CD4-positive, alpha-beta T cell treated with Interleukin-12 subunit alpha and Interleukin-12 subunit beta, for 1 hour (primary cell): ENCODE results near the gene PTGFR.

Experiments used
- DNase-seq: peaks from one replicate; pipeline ENCODE4 v3.0.0-alpha.2; 2020

PTGFR gene

GRCh38 chr1:78490861-78491450, at the start of gene PTGFR:
TSS of gene PTGFR (plus strand) at chr1:78490974. CDS start at chr1:78492744, 1,770 bp downstream.
- DNase-seq: no peak

- no peak for DNase-seq
These were observed 48.9 kb upstream of the PTGFR start for GRCh38 chr1:78441921-78442320.

GRCh38 chr1:78447086-78447485, 43.7 kb upstream of the PTGFR start:
- DNase-seq: no peak

DNA sequence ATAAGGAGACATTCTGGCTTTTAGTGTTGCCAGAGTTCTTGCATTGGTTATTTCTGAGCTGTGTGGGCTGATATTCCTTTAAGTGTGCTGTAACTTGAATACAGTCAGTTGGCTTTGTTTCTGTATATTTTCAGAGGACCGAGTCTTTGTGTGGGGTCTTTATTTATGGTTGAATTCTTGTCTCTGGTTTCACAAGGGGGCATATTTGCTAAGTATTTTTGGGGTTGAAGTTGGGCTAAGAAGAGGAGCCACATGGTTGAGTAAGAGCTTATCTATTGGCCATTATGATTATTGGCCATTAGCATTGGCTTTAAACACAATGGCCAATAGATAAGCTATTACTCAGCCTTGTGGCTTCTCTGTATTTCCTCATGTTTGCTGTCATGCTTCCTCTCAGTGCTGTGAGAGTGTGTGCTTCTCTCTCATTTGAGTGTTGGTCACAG, 26.3 kb upstream of the PTGFR start:
- no peak for DNase-seq

DNA sequence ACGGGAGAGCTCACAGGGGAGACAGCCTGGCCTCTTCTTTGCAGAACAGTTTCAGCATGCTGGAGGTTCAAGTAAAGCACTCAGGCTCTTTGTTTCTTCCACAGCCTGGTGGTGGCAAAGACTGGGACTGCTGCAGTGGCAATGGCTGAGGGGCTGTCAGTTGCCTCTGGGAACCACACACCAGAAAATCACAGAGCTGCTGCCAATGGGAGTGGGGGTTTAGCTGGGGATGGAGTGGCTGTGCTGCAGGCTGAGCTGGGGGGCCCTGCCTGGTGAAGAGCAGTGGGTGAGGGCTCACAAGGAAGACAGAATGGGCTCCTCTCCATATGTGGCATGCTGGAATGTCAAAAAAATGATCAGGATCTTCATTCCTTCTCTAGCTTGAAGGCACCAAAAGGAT, 25.6 kb upstream of the PTGFR start:
- no peak for DNase-seq

GRCh38 chr1:78468521-78468920, 22.3 kb upstream of the PTGFR start:
- DNase-seq: no peak

- no peak for DNase-seq
These were observed 21.2 kb upstream of the PTGFR start for GRCh38 chr1:78469576-78469975.

DNA sequence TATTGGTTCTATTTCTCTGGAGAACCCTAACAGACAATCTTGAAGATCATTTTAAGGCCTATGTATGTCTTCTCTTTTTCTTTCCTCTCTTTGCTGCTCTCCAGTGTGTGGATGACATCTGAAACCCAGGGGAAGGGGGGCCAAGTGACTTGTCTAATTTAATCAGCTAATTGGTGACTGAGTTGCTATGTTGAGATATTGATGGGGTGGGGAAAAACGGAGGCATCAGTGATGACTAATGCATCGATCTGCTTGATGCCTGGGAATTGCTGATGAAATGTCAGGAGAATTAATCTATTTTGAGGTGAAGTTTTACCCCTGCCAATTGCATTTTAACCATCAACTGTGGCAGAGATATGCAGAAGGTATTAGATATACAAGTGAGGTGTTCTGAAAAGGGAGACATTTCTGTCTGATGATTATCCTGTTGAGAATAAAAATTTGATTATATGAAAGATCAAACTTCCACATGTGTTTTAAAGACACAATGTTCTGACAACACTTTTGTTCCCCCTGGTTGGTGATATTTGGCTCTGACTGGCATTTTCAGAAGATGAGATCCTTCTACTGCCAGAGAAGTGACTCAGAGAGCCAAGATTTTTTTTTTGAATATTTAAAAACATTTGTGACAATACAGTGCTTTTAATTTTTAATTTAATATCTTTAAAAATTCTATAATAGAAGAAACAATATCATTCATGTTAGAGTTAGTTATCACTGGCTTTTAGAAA, 18.7 kb upstream of the PTGFR start:
- DNase-seq: no peak

DNA sequence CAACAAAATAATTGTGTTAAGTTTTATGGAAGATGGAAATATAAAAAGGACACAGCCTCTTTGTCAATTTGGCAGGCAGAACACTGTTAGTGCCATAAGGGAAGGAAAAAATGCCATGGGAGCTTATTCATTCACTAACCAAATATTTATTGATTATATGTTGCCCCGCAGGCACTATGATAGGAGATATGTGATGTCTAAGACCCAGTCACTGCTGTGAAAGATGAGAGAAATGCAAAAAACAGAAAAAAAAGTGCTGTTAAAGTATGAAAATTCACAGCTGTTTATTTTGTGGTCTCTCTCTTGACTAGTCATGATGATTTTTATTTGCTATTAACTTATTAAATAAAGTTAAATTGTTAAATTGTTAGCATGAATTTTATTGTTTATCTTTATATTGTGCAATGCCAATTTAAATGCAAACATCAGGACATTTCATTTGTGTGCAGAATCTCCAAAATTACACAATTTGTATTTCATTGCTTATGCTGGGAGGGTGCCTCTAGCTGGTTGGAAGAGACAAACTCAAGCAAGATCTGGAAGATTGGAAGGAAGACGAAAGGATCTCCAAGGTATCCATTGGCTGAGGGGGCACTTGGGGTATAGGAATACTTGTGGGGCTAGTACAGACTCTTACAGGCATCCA, 17.8 kb upstream of the PTGFR start:
- DNase-seq: no peak

DNA sequence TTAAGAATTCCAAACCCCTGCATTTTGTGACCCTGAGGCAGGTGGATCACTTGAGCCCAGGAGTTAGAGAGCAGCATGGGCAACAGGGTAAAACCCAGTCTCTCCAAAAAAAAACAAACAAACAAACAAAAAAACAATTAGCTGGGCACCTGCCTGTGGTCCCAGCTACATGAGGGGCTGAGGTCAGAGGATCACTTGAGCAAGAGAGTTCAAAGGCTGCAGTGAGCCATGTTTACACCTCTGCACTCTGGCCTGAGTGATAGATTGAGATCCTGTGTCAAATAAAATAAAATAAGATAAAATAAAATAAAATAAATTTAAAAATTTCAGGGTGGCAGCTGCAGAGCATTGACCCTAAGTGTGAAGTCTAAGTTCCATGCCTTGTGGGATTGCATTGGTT, 16.7 kb upstream of the PTGFR start:
- no peak for DNase-seq

- DNase-seq: no peak
These were observed 14.7 kb upstream of the PTGFR start for GRCh38 chr1:78475888-78476610.

DNA sequence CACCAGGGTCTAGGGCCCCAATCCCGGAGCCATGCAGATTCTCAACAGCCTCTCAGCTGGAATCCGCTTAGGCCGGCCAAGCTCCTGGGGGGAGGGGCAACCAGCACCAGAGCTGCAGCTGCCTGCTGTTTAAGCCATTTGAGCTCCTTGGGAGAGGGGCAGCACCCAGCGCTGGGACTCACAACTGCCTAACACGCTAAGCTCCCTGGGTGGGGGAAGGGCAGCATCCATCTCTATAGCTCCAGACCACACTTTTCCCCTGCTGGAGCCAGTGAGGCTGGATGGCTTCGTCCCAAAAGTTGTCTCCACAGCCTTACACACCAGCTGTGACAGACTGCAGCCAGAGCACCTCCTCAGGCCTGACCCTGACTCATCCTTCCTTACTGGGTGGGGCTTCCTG, 6.9 kb upstream of the PTGFR start:
- no peak for DNase-seq

- DNase-seq: no peak
These were observed 787 bp downstream of the PTGFR start for GRCh38 chr1:78491451-78492071.

GRCh38 chr1:78492386-78492950, 1.7 kb downstream of the PTGFR start:
- DNase-seq: no peak

DNA sequence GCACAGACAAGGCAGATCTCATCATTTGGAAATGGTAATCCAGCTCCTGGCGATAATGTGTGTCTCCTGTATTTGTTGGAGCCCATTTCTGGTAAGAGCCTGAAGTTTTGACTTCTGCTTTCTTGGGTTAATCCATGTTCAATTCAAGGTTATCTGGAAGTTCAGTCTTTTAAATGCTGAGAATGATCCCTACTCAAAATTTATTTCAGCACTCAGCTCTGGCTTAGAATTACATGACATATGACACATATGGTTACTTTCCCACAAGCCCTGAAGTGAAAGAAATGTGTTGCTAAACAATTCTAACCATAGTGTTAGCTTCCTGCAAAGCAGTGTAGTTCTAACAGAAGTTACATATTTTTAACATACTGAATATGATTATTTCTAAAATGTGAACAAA, 2.7 kb downstream of the PTGFR start:
- no peak for DNase-seq

DNA sequence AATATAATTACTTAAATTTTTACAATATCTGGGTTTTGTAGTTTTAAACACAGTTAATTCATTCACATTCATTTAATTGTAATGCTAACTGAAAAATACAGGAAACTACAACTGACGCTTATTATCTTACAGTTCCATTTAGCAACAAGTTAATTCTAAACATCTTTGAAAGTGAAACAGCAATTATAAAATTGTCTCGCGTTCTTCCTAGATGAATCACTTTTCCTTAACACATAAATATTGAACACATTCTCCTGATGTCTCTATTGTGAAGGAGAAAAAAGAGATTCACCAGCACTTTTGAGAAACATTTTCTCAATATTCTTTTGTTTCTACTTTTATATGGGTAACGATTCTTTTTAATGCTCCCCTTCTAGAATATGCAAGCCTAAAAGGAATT, 6.4 kb downstream of the PTGFR start:
- DNase-seq: no peak

DNA sequence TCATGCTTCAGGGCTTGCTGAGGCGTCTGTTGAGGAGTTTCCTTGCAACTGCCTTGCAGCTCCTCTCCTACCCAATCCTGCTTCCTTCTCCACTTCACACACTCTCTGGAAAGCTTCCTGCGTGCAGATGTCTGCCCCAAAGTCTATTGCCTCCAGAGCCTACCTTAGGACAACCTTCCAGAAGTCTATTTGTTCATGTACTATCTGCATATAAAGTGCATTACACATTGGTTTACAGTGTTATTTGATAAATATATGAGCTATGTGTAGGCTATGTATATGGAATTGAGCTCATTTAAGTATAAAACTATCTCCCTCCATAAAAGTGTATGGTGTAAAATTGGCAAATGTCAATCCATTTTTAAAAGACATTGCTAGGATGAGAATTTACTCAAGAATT, 9.8 kb downstream of the PTGFR start:
- DNase-seq: no peak

DNA sequence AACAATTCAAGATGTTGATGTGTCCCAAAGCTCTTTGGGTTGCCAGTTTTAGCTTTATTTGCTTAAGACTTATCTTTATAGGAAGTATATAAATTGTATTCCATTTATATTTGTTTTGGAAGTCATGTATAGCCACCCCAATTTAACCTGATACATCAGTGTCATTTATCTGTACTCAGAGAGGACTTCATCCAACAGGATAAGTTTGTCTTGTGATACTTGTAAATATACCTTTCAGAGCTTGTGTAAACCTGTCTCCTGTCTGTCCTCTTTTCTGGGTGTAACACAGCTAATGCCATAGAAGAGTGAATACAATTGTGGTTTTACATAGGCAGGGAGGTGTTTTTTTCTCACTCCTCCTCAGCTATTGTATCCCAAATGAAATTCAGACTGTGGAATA, 10.4 kb downstream of the PTGFR start:
- no peak for DNase-seq

GRCh38 chr1:78511334-78511733, 20.6 kb downstream of the PTGFR start:
- no peak for DNase-seq

DNA sequence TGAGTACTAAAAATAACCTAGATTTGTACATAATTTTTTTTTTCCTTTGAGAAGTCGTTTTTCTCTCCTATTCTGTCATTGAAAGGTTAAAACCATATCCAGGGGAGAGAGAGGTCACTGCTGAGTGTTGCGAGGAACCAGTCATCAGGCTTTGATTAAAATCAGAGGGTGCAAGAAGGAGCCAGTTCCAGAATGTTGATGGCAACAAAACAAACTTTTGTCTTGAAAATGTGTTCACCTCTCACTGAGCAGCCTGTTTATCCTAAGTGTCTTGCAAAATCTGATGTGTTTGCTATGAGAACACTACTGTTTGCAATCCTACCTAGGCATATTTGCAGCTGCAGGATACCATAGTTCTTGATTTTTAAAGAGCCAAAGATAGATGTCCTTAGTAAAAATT, 25.9 kb downstream of the PTGFR start:
- no peak for DNase-seq

DNA sequence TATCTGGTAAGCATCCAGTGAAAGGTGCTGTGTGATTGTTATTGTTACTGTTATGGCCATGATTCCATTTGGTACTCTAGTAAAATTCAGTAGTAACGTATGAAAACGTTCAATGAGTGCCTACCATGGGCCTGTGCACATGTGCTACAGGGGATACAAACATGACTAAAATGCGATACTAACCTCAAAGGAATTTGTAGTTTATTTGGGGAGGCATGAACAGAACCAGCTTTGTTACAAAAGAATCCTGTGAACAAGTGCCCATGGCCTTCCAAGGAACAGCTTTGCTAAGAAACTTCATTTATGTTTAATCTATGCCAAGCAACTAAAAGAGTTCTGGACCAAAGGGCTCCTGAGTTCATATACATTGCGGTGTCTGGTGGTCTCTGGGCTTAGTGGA, 28.7 kb downstream of the PTGFR start:
- DNase-seq: no peak

DNA sequence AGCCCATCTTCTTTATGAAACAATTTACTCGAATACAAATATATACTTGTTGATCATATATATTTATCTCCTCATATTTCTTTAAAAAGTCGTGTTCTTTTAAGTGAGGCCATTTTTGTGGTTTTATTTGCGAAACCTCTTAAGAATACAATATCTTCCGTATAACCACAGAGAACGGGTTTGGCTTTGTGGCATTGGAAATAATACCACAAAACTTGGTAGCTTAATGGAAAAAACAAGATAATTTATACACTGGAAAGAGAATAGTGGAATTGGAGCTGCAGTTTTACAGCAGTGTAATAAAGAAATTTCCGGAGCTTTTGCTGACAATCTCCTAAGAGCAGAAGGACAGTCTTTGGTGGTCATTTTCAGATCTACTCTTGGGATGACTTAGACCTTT, 29.4 kb downstream of the PTGFR start:
- DNase-seq: no peak

- DNase-seq: no peak
These were observed 30.1 kb downstream of the PTGFR start for GRCh38 chr1:78520843-78521242.
